ENCODE results near the gene NRBP1.
A peak's percentile ranks its signal among the peaks of the same experiment; 100 is the strongest.
"Not testable (repeated sequence)": the region's sequence is repeated elsewhere in the genome, so short reads cannot be mapped to it uniquely, and the experiment has no call there.

The NRBP1 gene

DNA sequence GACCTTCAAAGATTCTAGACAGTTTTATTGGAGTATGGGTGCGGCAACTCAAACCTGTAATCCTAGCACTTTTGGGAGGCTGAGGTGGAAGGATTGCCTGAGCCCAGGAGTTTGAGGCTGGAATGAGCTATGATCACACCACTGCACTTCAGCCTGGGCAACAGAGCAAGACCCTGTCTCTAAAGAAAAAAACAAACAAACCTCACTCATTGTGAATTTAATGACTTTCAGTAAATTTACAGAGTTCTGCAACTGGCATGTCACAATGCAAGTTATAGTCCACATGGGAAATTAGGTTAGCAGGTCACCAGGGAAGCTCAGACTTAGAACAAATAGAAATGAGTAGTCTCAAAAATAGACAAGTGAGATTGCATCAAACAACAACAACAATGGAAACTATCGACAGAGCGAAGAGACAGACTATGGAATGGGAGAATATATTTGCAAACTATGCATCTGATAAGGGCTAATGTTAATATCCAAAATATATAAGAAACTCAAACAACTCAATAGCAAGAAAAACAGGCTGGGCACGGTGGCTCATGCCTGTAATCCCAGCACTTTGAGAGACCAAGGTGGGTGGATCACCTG is 6.7 kb upstream of the NRBP1 start:
- no peak for DNase-seq (ENCODE audit: low read depth in 3 of 3, low spot score in 1 of 3)

DNA sequence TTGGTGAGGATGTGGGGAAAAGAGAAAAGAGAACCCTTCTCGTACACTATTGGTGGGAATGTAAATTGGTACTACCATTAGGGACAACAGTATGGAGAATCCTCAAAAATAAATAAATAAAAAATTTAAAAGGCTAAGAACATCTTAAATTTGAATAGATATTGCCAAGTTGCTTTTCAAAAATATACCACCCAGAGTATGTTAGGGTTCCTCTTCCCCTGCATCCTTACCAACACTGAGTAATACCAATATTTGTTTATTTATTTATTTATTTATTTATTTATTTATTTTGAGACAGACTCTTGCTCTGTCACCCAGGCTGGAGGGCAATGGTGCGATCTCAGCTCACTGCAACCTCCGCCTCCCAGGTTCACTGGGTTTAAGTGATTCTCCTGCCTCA is 5.5 kb upstream of the NRBP1 start:
- no peak for DNase-seq (ENCODE audit: low read depth in 3 of 3, low spot score in 1 of 3)

DNA sequence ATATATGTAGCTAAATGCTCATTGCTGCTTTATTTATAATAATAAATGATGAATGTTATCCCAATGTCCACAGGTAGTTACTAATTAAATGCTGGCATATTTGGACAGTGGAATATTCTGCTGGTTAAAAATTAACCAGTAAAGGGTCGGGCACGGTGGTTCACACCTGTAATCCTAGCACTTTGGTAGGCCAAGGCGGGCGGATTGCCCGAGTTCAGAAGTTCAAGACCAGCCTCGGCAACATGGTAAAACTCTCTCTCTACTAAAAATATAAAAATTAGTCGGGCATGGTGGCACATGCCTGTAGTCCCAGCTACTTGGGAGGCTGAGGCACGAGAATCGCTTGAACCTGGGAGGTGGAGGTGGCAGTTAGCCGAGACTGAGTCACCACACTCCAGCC is 3.4 kb upstream of the NRBP1 start:
- DNase-seq (ENCODE audit: low read depth in 3 of 3, low spot score in 1 of 3) = not testable (repeated sequence)

DNA sequence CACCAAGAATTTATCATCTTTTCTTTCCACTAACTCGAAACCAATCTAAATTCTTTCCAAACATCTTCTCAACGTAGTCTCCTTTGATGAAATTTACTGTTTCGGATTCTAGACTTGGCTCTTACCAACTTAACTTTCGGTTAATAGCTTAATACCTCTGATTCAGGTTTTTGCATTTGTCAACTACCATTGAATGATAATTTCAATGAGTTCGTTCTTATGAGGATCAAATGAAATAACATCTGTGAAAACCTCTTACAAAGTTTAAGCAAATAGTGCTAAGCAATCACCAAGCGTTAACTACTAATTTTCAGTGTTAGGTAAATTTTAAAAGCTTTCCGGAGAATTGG is 593 bp upstream of the NRBP1 start:
- no peak for DNase-seq (ENCODE audit: low read depth in 3 of 3, low spot score in 1 of 3)

DNA sequence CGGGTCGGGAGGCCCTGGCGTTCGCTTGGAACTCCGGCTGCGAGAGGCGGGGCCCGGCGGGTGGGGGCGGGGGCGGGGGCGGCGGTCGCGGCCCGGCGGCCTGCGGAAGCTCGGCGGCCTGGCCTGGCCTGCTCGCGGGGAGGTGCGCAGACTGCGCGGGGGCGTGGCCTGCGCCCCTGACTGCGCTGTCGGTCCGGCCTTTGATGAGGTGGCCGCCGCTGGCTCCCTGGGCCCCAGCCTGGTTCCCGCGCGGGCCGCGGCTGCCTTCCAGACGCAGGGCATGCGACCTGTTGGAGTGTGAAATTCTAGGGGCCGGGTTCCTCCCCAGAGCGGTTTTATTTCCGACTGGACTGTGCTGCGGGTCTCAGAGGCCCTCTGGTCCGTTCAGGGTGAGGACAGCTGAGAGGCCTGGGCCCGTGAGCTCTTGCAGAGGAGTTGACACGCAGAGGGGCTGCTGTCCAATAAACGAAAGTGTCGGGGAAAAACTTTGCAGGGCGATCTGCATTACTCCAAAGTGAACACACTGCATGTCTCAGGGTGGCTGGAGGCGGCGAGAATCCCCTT is 629 bp downstream of the NRBP1 start:
- DNase-seq (ENCODE audit: low read depth in 3 of 3, low spot score in 1 of 3) = peak; percentile 20 to 46 (median 32)

DNA sequence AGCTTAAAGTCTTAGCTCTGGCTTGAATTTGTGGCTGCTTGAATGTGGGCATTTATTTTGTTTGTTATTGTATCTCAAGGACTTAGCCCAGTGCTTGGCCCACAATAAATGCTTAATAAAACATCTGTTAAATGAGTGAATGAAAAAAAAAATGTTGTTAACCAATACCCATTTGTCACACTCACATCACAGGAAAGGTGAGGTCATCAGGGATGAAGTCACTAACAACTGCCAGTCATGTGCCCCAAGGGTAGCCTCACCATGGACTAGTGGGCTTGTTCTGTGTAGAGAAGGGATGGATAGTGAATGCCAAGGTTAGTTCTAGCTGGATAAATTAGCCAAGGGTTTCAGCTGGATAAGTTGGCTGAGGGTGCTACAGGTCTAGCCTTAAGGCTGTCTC is 3.0 kb downstream of the NRBP1 start:
- DNase-seq (ENCODE audit: low read depth in 3 of 3, low spot score in 1 of 3) = no peak

DNA sequence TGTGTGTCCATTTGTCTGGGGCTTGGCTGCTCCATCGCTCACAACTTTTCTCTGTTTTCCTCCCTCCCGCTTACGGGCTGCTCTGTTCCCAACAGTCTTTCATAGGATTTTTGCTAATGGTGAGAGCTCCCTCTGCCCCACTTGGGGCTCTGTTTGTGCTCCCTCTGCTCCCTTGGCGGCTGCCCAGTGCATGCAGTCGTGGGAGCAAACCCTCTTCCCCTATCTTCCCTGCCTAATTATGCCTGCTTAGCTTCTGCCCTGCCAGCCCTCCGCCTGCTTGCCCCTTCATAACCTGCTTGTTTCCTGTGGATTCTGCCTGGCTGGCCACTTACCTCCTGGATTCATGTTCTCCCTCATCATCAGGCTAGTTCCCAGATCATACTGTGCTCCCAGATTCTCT is 7.2 kb downstream of the NRBP1 start:
- DNase-seq (ENCODE audit: low read depth in 3 of 3, low spot score in 1 of 3) = no peak

DNA sequence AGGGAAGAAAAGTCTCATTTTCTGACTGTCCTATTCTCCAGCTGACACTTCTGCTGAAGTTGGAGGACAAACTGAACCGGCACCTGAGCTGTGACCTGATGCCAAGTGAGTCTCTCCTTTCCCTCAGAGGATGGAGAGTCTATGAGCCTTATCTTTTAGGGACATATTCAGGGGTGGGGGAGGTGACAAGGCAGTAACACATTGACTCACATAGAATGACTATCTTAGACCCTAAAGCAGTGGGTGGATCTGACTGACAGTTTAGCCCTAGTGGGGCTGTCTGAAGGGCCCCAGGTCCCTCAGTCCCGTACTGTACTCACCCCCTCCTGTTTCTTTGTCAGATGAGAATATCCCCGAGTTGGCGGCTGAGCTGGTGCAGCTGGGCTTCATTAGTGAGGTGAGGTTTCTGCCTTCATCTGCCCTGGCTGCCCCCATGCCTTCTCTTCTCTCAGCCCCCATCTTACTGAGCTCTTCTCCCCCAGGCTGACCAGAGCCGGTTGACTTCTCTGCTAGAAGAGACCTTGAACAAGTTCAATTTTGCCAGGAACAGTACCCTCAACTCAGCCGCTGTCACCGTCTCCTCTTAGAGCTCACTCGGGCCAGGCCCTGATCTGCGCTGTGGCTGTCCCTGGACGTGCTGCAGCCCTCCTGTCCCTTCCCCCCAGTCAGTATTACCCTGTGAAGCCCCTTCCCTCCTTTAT is 12.9 kb downstream of the NRBP1 start:
- no peak for DNase-seq (ENCODE audit: low read depth in 3 of 3, low spot score in 1 of 3)

DNA sequence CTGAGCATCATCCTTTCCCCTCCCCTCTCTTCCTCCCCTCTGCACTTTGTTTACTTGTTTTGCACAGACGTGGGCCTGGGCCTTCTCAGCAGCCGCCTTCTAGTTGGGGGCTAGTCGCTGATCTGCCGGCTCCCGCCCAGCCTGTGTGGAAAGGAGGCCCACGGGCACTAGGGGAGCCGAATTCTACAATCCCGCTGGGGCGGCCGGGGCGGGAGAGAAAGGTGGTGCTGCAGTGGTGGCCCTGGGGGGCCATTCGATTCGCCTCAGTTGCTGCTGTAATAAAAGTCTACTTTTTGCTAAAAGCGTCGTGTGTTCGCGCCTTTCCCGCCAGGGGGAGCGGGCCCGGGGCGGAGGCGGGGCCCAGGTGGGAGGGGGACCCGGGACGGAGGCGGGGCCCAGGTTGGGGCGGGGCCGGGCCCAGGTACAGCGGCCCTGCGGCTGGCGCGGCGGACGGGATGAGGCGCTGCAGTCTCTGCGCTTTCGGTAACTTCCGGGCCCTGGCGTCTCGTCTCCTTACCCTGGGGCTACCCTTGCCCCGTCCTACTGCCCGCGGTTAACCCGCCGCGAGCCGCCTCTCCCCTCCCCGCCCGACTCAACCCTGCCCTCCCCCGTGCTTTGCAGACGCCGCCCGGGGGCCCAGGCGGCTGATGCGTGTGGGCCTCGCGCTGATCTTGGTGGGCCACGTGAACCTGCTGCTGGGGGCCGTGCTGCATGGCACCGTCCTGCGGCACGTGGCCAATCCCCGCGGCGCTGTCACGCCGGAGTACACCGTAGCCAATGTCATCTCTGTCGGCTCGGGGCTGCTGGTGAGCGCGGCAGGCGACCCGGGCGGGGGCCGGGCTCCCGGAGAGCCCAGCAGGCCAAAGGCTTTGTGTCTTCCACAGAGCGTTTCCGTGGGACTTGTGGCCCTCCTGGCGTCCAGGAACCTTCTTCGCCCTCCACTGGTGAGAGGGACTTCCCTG is 13.8 kb downstream of the NRBP1 start, which contains the start of gene KRTCAP3:
TSS of gene KRTCAP3 (plus strand) at position 424 of the 962 bp plus-strand sequence. CDS start at position 456, 32 bp downstream.
- peak in 2 of 3 donors; percentile 13 to 36 for DNase-seq (ENCODE audit: low read depth in 3 of 3, low spot score in 1 of 3)

DNA sequence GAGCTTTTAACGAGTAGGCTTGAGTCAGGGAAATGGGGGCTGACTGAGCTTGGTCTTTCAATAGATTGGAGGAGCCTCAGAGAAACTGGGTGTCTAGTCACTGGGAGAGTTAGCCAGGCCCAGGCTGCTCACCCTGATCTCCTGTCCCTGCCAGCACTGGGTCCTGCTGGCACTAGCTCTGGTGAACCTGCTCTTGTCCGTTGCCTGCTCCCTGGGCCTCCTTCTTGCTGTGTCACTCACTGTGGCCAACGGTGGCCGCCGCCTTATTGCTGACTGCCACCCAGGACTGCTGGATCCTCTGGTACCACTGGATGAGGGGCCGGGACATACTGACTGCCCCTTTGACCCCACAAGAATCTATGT is 14.5 kb downstream of the NRBP1 start:
- DNase-seq (ENCODE audit: low read depth in 3 of 3, low spot score in 1 of 3) = no peak

DNA sequence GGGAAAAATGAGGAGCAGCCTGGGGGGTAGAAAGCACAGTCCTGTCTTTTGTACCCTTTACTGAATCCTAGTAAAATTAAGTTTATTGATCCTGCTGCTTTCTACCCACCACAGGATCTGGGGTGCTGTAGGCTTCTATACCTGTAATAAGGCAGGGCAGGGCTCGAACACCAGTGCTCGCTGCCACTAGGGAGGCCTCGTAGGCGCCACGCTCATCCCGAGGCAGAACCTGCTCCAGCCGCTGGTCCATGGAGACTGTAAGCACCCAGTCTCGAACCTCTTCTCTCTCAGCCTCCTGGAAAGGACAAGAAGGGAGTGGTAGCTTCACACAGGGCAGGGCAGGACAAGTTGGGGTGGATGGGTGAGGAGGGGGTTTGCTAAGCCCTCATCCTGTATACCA is 16.7 kb downstream of the NRBP1 start:
- DNase-seq (ENCODE audit: low read depth in 3 of 3, low spot score in 1 of 3) = no peak

DNA sequence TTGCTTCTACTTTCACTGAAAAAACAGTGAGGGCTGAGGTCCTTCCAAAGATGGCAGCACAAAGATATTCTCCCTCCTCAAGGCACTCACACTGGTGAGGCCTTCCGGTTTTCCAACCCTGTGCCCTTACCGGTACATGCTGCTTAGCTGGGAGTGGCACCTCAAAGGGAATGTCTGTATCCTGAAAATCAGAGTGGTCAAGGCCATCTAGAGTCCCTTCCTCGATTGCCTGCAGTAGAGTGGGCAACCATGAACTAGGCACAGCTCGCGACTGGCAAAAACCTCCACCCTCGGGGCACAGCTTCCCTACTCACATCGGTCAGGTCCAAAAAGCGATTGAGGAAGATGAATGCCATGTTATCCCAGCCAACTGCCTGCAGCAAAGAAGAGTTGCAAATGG is 17.2 kb downstream of the NRBP1 start:
- no peak for DNase-seq (ENCODE audit: low read depth in 3 of 3, low spot score in 1 of 3)

DNA sequence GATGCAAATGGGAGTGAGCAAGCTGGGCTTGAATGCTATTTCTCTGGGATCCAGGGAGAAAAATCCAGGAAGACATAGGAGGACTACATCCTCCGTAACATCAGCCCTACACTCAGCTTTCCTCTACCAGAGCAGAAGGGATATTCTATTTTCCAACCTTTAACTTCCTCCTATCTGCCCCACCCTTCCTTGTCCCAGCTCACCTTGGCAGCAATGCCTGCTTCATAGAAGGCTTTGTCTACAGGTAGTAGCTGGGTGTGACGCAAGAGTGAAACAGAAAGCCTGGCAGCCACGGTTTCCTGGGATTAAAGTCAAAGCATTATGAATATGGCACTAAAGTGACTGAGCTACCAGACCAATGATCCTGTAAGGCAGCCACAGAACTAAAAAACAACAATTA is 17.6 kb downstream of the NRBP1 start:
- DNase-seq (ENCODE audit: low read depth in 3 of 3, low spot score in 1 of 3) = no peak

DNA sequence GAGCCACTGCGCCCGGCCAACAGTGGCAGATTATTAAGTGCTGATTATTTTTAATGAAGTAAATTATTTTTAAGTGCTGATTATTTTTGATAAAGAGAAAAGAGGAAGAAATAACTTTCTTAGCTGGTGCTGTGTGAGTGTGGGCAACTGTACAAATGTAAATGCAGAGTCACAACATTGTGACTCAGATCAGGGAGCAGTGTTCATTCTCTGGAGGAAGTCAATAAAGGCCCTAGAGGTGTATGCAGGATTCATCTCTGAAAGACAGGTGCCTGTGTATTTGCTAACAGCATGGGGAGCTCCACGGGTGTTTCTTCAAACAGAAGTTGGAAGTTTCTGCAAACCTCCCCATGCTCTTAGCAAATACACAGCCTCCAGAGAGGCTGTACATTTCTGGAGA is 19.9 kb downstream of the NRBP1 start:
- DNase-seq (ENCODE audit: low read depth in 3 of 3, low spot score in 1 of 3) = no peak

DNA sequence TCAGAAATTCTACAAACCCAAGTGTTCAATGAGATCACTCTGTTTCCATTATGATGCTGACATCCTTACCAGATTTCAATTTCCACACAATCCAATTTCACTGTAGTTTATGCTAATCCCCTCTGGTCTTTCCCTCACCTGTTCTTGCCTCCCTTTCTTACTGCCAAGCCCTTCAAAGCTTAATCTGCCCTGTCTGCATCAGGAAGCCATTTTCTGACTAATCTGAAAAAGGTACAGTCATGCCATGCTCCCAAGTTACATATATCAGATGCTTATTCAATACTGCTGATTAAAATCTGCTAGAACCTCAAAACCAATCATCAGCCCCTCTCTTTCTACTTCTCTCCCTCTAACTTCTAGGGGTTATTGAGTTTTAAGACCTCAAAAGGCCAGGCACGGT is 22.7 kb downstream of the NRBP1 start:
- DNase-seq (ENCODE audit: low read depth in 3 of 3, low spot score in 1 of 3) = no peak

DNA sequence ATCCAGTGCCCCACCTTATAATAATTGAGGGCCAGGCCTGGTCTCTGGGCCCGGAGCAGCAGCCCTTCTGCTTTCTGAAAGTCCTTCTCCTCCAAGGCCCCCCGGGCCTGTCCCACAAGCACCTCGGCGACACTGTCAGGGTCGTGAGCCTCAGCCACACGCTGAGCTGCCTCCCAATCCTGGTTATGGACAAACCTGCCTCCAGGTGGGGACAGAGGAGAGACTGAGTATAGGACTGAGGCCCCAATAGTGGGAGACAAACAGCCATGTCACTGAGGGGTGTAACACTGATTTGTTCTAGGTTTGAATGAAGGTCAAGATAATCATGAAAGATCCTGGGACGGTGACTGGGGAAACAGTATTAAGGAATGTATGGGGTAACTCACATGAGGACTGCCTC is 25.5 kb downstream of the NRBP1 start:
- DNase-seq (ENCODE audit: low read depth in 3 of 3, low spot score in 1 of 3) = no peak

DNA sequence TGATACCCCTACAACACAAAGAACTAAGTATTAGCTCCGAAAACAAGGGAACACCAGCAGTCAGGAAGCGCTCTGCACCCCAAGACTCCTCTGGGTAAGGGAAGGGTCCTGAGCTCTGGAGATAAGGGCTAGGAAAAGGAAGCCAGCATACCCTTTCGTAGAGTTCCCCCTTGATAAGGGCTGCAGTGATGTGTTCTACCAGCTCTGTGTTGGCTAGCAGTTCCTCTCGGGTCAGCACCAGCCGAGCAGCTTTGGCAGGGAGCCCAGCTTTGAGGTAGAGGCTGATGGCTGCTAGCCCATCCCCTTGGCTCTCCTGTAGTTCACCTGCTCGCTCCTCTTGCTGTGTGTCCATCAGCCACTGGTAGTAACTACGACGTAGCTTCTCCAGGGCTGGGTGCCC is 32.7 kb downstream of the NRBP1 start:
- DNase-seq (ENCODE audit: low read depth in 3 of 3, low spot score in 1 of 3) = no peak

DNA sequence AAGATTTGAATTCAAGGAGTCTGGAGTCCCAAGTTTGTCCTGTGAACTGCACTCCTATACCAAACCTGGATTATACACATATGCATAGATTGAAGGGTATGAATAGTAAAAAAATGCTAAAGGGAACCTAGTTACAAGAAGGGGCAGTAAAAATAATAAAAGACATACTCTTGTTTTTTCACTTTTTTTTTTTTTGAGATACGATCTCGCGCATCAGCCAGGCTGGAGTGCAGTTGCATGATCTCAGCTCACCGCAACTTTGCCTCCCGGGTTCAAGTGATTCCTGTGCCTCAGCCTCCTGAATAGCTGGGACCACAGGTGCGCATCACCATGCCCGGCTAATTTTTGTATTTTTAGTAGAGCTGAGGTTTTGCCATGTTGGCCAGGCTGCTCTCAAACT is 36.0 kb downstream of the NRBP1 start:
- no peak for DNase-seq (ENCODE audit: low read depth in 3 of 3, low spot score in 1 of 3)

DNA sequence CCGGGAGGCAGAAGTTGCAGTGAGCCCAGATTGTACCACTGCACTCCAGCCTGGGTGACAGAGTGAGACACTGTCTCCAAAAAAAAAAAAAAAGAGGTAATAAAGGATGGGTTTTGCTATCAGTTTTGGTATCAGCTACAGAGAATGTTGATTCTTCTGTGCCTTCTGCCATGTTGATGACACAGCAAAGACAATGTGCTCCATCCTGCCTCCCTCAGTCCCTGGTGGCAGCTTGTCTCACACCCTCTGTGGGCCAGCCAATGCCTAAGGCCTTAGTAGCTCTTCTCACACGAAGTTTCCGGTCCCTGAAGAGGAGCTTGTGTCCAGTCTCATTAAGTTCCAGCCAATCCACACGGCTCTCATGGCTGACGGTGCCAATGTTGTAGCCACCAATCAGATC is 43.5 kb downstream of the NRBP1 start:
- no peak for DNase-seq (ENCODE audit: low read depth in 3 of 3, low spot score in 1 of 3)

DNA sequence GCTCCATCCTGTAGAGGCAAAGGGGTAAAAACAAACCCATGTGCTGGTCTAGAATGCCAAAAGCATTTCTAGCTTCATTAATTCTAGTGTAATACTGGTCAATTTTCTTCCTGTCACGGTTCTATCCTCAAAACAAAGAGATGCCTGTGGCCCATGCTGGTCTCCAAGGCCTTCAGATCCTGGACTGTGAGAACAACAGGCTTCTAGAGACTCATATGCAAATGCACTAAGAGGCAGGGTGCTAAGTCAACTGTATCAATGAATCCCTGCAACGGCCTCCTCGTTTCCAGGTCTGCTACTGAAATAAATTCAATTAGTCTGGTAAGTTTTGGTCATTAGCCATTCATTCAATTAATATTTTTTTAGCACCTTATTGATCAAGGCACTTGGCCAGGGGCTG is 57.1 kb downstream of the NRBP1 start:
- DNase-seq (ENCODE audit: low read depth in 3 of 3, low spot score in 1 of 3) = no peak

DNA sequence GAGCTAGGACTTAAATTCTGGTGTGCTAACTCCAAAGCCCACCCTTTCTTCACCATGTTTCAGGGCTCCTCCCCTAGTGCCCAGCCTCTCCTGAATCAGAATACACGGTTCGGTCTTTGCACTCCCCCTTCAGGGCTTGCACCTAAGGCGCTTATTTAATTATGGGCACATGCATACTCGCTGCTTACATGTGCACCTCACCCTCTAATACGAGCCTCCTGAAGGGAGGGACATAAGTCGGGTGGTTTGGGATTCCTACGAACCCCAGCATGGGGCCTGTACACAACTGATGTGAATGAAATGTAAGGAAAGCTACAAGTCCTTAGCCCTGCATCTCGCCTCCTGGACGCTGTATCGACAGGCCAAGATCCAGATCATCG is 60.7 kb downstream of the NRBP1 start:
- no peak for DNase-seq (ENCODE audit: low read depth in 3 of 3, low spot score in 1 of 3)

Measured in stimulated activated CD4-positive, alpha-beta T cell treated with anti-CD3 and anti-CD28 coated beads, TNF-alpha, amount 100 ng/mL, for 1 hour (primary cell).